AG08396 (cell line): ENCODE measurements around the gene PPP1R14C.

Source experiments
- DNase-seq: peaks from one replicate; pipeline ENCODE4 v3.0.0; 2012; ENCODE audit warnings: low spot score, mixed read lengths

PPP1R14C gene

DNA sequence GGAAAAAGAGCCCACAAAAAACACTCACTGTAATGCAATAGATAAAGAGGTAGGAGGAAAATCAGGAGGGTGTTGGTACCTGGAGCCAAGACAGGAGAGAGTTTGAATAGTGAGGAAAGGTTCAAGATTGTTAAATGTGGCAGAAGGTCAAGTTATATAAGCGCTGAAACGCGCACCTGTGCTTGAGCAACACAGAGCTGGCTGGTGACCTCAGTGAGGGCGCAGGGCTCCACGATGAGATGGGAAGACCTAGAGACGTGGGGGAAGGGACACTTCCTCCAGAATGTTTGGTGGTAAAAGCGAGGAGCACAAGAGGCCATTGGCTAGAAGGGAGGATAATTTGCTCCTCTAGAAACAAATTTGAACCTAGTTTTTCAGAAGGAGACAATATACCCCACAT, 4.2 kb upstream of the PPP1R14C start:
- DNase-seq, result no peak

DNA sequence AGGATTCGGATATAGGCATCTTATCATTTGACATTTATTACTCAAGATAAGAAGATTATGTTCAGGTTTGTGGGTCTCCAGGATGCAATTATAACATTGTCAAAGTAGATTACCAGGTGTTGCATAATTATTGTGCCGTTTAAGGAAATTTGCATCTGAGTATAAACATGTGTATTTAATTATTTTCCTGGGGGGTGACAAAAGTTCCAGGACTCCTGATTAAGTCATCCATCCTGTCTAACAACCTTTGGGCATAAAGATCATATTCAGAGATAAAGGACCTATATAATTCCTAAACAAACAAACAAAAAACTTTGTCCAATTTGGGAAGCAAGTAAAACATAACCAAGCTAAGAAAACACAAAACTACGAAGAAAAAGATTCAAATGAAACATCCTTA, 3.3 kb upstream of the PPP1R14C start:
- no peak for DNase-seq

DNA sequence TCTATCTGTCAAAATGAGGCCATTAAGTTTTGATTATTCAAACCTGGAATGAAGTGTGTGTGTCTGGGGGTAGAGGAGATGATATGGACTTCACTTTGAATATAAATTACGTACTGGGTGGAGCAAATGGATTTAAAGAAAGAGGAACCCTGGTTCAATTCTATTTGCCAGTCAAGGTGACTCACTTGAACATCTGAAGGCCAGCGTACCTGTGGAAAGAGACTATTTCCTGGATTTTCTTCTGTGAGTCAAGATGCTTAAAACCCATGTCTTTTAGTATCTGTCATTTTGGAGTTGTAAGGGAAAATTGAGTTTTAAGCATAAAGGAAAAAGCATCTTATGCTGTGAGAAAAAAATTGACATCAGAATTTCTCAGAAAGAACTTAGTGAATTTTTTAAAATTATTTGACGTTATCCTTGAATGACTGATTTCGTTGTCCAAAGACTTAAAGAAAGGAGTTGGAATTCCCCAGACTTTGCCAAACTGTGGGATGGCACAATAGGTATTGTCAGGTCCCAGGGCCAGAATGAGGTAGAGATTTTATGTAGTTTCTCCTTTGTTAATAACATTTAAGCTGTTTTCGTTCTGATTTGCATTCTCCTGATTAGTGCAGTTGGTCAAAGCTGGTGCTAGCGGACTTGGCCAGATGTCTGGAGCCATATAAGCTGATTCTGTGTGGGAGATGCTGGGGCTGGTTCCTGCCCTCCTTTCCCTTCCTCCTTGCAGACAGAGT, 2.4 kb upstream of the PPP1R14C start:
- no peak for DNase-seq

DNA sequence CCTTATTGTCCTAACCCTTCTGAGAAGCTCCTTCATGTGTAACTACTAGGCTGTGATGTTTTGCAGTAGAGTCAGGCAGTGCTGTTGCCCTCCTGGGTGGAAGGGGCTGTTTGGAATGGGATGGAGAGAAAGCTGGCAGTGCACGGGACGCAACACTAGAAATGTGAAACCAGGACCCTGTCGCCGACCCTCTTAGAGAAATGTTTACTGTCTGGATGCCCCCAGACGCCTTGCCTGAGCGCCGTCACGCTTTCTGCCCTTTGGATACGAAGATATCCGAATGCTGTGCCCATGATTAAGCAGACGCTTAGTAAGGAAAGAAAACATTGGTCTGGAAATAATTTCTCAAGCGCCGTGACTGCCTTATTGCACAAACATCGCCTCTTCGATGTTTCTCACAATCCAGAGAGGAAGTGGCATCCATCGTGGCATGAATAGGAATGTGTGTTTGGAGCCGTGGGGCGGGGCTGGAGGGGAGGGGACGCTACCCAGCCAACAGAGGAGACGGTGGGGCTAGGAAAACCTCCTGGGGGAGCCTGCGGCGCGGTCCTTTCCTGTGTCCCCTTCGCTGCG, 661 bp upstream of the PPP1R14C start:
- DNase-seq, result no peak

DNA sequence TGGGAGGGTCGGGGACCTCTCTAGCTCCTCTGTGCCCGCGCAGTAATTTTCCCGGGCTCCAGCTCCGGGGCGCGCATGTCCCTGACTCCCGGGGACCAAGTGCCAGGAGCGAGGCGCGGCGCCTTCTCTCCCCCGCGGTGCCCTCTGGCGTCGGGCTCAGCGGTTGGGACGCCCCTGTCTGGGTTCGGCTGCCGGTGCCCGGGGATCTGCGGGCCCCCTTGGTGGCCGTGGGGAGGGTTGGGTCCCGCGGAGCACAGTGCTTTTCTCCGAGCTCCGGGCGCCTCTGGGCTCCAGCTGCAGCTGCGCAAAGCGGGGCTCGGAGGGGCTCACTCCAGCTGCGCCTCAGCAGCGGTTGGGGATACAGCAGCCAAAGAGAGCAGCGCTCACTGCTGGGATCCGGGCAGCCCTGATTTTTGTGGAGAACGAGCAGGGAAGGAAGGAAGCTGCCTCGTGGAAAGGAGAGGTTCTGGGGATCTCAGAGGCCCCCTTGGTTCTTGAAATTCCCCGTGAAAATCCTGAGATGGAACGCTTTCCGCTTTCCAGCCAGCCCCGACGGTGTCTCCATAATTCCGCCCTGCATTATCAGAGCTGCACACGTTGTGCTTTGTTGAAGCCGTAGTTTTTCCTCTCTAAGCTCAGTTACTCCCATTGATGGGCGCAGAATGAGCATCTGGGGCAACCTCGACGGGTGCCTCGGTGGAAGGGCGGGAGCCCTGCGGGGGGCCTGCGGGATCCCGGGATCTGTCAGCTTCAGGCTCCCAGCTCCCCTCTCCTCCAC, 861 bp downstream of the PPP1R14C start:
- DNase-seq, result no peak

DNA sequence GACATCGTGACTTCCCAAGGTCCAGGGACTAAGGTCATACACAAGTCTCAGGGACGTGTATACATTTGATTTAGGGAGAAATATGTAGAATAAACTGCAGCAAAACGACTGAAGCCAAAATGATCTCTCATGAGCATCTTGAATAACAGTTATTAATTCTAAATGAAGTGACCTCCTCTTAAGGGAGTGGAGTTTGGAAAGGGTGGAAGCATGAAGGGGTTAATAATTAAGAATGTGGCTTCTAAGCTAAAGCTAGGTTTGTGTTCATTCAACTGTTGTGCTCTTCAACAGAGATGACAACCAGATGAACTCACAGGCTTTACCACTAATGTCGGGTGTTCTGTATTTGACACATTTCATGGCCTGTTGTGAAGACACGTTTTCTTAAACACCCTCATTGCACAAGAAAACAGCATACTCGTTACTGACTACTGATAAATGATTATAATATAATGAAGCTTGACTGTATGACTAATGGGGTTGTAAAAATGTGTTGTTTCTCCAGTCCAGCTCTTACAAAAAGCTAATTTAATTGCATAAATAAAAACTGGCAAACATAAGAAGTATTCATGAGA, 1.5 kb downstream of the PPP1R14C start:
- DNase-seq, result no peak

DNA sequence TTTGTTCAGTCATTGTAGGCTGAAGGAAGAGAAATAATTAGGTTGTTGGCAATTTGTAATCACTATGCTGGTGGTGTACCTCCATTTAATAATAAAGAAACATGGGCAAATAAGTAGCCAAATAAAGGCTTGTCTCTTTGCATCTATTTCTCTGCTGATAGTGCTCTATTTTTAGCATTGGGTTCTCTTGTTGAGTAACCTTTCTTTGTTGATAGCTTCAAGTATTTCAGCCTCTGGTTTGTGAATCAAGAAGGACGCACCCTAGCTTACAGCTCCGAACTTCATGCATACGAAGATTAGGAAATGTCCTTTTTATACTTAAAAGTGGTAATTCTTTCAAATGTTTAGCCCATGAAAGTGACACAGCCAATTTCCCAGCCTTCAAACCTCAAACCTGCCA, 2.6 kb downstream of the PPP1R14C start:
- DNase-seq, result no peak

DNA sequence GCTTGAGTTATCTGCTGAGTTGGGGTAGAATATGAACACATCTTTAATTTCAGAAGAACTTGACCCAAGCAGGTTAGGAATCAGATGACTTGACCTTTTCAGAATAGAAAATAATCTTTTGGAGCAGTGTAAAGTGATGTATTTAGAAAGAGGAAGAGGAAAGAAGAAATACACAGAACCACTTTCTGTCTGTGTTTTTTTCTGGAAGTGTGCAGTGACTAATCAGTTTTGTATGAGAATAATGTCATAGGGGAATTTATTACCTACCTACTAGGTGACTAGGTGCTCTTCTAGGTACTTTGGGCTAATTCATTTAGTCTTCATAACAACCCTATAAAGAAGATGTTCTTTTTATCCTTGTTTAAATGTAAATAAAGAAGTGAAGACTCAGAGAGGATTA, 3.0 kb downstream of the PPP1R14C start:
- no peak for DNase-seq

DNA sequence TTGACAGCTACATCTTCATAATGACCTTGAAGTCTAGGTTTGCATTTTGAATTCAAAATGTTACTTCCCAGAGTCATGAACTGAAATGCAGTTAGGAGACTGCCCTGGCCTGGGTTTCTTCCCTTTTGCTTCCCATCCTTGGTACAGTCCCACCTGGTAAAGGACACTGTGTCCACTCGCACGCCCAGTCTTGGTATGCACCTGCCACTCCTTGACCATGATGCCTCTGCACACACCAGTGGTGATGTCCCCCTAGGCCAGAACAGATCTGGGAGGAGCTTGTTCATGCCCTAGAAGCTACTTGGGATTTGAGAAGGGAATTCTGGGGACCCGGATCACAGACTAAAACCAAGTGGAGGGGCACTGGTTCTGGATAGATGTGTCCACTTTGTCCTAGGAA, 3.6 kb downstream of the PPP1R14C start:
- no peak for DNase-seq

DNA sequence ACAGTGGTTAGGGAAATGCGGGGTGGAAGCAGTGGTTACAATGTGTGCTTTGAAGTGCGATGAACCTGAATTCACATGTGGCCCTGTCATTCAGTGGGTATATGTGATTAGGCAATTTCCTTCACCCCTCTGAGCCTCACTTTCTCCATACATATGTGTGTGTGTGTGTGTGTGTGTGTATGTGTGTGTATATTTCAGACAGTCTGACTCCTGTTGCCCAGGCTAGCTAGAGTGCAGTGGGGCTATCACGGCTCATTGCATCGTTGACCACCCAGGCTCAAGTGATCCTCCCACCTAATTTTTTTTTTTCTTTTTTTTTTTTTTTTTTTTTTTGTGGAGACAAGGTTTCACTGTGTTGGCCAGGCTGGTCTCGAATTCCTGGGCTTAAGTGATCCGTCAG, 6.3 kb downstream of the PPP1R14C start:
- DNase-seq, result no peak

DNA sequence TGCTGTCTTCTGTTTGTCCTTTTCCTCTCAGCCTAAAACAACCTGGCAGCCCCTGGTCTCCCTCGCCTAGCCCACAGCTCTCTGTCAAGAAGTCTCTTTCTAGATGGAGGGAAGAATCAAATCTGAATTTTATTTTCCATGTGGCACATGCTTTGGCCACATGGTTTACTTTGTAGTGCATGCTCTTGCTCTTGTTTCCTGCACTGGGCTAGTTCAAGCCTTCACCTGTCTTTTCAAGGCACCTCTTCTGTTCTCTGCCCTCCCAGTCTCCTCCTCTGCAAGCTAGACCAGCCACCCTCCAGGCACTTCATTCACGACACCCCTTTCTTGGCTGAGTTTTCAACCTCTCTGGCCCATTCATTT, 7.6 kb downstream of the PPP1R14C start:
- no peak for DNase-seq

DNA sequence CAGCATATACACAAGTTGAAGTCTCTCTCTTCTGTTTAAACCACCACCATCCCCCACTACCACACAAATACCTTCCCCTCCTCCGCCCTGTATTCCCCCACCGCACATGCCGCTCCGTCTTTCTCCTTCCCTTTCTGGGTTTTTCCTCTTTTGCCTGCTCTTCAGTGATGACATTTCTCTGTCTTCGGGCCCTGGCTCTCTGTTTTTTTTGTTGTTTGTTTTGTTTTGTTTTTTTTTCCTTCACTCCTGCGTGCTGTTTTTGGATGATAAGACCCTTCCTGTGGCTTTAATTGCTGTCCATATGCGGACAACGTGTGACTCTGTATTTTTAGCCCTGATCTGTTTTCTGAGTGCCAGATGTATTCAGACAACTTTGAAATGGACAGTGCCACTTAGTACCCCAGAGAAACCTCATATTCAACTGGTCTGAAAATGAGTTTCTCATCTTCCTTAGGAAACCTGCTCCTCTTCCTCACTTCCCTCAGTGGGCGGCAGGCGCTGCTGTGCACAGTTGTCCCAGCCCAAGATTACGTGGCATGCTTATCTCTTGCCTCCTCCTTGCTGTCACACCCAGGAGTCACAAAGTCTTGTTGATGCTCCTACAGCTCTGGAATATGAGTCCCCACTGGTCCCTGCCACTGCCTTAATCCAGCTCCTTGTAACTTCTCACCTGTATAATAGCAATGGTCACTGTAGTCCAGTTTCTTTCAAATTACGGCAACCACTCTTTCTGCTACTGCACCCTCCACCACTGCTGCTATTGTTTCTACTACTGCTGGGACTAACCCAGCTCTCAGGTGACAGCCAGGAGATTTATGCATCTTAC, 8.2 kb downstream of the PPP1R14C start:
- DNase-seq, result no peak

DNA sequence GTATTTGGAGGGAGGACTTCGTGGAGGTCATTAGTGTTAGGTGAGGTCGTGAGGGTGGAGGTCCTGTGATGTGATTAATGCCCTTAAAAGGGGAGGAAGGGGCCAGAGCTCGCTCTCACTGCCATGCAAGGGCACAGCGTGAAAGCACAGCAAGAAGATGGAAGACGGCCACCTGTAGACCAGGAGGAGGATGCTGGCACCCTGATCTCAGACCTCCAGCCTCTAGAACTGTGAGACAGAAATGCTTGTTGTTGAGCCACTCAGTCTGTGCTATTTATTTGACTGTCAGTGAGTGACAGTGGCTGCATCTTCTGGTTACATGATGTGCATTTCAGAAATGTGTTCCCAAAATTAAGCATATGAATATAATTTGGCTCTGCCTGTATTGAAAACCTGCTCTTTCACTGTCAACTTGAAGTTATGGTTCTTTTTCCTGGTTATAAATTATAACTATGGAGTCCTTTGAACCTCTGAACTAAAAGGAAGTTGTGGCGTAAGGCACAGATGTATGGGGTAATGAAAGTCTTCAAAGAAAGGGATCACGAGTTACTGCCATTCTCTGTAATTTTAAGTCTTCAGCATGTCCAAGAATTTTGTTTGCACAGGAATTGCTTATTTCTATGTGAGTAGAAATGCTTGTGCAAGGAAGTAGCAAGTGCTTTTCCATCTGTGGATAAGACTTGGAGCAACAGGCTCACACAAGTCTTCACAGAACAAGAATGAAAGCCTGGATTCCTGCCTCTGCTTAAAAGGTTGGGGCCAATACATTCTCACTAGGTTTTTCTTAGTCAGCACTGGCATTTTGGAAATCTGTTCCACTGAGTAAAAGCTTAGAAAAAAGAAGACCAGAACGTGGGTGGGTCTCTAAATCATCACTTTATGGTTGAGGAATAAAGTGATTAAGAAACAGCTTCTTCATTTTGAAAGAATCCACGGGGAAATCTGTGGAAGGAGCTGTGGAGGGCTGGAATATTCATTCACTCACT, 10.3 kb downstream of the PPP1R14C start:
- DNase-seq, result no peak

DNA sequence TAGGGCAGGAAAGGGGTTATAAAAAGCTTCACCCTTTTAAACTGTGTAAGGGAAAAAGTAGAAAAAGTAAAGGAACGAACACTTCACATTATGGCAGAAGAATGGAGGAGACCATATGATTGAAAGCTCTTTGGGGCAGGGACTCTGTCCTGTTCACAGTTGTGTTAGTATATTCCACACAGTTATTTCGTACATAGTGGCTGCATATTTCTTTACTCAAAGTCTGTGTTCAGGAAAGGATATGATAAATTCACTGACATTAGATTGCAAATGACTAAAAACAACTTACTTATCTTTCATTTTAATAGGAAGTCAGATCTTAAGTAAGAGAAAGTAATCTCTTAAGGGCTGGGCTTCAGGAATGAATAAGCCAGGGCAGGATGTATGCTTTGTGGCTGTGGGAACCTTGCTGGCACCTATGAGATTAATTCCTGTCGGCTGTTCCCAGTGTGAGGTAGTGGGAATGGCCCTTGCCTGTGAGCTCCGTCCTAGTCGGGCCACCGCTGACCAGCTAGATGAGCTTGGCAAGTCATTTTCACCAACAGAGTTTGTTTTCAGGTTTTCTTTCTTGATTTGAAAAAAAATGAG, 11.2 kb downstream of the PPP1R14C start:
- DNase-seq, result no peak

DNA sequence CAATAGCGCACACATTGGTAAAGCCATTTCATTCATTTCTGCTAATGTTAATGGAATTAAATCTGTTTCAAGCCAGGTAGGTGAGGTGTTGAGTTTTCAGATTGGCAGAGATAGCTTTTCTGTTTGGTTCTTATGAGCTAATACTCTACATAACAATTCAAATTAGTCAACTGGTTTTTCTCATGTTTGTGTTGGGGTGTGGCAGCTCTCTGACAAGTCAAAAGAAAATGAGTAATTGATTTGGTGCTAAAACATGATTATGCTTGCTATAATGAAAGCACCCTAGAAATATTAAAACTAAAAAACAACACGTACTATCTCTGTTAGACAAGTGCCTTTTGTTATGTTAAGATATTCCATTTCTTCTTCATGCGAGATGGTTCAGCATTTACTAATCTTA, 13.6 kb downstream of the PPP1R14C start:
- DNase-seq, result no peak

DNA sequence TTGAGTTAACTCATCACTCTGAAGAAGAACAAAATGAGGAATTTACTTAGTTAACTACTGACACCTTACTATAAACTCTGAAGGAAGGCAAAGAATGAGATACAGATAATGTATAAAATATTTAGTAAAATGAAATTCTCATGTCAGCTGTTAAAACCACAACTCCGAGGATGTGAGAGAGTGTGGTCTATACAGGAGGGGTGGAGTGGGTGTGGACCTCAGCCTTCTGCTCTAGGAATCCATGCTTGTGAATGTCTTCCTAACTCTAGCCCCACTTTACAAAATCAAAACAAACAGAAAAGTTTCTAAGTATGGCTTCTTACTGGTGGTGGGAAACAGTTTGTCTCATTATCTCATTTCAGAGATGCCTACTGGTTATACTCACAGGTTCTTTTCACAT, 14.2 kb downstream of the PPP1R14C start:
- no peak for DNase-seq

DNA sequence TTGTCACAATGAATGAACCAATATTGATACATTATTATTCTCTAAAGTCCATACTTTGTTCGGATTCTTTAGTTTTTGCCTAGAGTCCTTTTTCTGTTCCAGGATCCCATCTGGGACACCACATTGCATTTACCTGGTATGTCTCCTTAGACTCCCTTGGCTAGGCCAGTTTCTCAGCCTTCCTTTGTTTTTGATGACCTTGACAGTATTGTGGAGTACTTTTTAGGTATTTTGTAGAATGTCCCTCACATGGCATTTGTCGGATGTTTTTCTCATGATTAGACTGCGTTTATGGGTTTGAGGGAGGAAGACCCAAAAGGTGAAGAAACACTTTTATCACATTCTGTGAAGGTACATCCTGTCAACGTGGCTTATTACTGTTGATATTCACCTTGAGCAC, 16.9 kb downstream of the PPP1R14C start:
- no peak for DNase-seq

DNA sequence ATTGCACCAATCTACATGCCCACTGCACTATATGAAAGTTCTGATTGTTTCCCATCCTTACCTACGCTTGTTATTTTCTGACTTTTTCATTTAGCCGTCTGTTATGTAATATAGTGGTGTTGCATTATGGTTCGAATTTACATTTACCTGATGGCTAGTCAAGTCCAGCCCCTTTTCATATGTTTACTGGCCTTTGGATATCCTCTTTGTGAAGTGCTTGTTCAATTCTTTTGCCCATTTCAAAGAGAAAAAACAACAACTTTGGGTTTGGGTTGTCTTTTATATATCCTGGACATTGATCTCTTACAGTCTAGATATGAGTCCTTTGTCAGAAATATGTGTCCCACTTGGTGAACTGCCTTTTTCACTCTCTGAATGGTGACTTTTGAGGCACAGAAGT, 21.1 kb downstream of the PPP1R14C start:
- no peak for DNase-seq

DNA sequence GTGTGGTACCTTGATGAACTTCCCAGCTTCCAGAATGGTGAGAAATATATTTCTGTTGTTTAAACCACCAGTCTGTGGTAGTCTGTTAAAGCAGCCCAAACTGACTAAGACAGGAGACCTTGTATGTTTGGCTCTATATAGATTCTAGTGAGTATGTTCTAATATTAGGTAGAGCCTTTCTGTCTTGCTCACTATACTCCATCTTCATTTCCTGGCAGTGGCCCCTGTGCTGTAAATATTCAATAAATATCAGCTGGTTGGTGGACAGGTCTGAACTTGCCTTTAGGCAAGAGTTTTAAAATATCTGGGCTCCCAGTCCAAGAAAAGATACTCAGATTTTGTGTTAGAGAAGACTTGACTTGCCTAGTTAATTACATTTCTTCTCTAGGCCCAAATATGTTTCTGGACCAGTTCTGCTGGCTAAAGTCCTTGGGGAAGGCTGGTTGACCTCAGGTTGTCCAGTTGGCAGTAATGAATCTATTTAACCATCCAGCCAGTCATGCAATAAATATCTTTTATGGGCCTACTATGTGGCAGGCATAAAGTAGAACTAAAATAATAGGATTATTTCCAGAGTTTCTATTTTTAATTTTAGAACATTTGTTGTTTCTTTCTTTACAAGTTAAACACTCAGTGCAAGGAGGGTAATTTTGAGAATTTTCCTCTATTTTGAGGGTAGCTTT, 22.3 kb downstream of the PPP1R14C start:
- DNase-seq, result no peak

DNA sequence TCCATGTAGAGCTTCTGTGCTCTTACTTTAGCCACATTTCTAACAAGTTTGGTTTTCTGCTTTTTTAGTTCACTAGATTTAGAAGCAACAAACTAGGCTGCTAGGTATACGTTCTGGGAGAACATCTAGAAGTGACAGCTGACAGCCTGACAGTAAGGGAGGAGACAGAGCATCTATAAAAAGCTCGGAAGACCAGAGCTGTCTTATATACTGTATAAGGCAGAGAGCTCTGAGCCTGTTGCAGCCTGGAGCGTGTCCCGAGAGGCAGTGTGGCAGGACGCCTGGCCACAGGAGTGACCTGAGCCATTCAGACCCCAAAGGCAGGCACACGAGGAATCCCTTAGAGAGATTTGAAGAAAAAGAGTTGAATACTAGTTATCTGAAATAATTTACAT, 24.6 kb downstream of the PPP1R14C start:
- no peak for DNase-seq
